ENCODE results near the gene WDFY3.

DNA sequence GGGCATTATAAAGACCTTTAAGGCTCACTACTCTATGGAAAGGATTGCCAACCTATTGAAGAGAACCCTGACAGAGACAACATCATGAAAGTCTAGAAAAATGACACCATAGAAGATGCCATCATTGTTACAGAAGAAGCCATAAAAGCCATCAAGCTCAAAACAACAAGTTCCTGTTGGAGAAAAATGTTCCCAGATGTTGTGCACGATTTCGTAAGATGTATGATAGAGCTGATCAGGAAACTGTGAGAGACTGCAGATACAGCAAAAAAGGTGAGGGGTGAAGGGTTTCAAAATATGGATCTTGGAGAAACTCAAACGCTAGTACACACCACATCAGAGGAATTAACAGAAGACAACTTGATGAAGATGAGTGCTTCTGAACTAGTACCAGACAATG, 53.3 kb downstream of the WDFY3 start:
- TF ChIP-seq, protein P1, sequence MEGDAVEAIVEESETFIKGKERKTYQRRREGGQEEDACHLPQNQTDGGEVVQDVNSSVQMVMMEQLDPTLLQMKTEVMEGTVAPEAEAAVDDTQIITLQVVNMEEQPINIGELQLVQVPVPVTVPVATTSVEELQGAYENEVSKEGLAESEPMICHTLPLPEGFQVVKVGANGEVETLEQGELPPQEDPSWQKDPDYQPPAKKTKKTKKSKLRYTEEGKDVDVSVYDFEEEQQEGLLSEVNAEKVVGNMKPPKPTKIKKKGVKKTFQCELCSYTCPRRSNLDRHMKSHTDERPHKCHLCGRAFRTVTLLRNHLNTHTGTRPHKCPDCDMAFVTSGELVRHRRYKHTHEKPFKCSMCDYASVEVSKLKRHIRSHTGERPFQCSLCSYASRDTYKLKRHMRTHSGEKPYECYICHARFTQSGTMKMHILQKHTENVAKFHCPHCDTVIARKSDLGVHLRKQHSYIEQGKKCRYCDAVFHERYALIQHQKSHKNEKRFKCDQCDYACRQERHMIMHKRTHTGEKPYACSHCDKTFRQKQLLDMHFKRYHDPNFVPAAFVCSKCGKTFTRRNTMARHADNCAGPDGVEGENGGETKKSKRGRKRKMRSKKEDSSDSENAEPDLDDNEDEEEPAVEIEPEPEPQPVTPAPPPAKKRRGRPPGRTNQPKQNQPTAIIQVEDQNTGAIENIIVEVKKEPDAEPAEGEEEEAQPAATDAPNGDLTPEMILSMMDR (IDR thresholded peaks at IDR 0.05), result no peak
- no peak for TF ChIP-seq EZH2 (IDR thresholded peaks at IDR 0.05; ENCODE audit: borderline replicate concordance, insufficient read depth, low read depth, low read length, poor library complexity, severe bottlenecking)

Data from B cell (primary cell).